ENCODE measurements around the gene CAD.

DNA sequence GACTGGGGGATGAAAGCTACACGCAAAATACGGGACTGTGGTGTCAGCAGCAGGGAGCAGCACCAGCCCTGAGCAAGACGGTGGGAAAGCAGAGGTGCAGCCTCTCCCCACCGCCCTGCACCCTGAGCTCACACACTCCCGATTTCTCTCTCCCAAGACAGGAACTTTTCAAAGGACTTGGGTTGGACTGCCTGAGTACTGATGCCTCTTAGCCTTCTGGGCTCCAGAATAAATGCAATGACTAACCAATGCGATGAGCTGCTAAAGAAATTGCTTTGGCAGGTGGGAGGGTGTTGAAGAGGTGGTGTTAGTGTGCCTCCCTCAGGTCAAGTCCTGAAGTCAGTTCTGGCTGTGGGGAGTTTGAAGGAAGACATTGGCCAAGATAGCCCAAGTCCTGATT, 74.7 kb downstream of the CAD start:
- TF ChIP-seq, protein P1, sequence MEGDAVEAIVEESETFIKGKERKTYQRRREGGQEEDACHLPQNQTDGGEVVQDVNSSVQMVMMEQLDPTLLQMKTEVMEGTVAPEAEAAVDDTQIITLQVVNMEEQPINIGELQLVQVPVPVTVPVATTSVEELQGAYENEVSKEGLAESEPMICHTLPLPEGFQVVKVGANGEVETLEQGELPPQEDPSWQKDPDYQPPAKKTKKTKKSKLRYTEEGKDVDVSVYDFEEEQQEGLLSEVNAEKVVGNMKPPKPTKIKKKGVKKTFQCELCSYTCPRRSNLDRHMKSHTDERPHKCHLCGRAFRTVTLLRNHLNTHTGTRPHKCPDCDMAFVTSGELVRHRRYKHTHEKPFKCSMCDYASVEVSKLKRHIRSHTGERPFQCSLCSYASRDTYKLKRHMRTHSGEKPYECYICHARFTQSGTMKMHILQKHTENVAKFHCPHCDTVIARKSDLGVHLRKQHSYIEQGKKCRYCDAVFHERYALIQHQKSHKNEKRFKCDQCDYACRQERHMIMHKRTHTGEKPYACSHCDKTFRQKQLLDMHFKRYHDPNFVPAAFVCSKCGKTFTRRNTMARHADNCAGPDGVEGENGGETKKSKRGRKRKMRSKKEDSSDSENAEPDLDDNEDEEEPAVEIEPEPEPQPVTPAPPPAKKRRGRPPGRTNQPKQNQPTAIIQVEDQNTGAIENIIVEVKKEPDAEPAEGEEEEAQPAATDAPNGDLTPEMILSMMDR (IDR thresholded peaks at IDR 0.05; ENCODE audit: extremely low read depth in 1 of 2, insufficient read depth in 1 of 2, low read depth in 1 of 2, low read length in 2 of 2): peak in 1 of 2 donors; percentile 6
- no peak for TF ChIP-seq FOS (IDR thresholded peaks at IDR 0.05; ENCODE audit: borderline replicate concordance, insufficient read depth, low read length)
- TF ChIP-seq MYC (IDR thresholded peaks at IDR 0.05; ENCODE audit: low read depth, low read length): no peak
- TF ChIP-seq, protein P2, sequence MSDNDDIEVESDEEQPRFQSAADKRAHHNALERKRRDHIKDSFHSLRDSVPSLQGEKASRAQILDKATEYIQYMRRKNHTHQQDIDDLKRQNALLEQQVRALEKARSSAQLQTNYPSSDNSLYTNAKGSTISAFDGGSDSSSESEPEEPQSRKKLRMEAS (IDR thresholded peaks at IDR 0.05; ENCODE audit: insufficient read depth, insufficient read length): no peak
- no peak for TF ChIP-seq EZH2 (IDR thresholded peaks at IDR 0.05; ENCODE audit: borderline replicate concordance, low read depth, low read length, severe bottlenecking)
